Epithelial cell of esophagus (primary cell): Measurements from ENCODE around the gene IL2RA.

ENCODE experiments used
- DNase-seq: peaks from one replicate; pipeline ENCODE4 v3.0.0; 2010; ENCODE audit warnings: low read depth
- H3K4me3 ChIP-seq: 2 replicates; pipeline ENCODE4 v1.5.1; 2011; ENCODE audit warnings: mild to moderate bottlenecking, low read length, control low read depth
- CTCF ChIP-seq: IDR thresholded peaks from 2 replicates; pipeline ENCODE4 v1.5.1; 2011; ENCODE audit warnings: low read depth, mild to moderate bottlenecking, low read length, control low read depth, inconsistent platforms; ENCODE audit not compliant: insufficient read depth; ENCODE audit errors: missing control alignments

Gene IL2RA

DNA sequence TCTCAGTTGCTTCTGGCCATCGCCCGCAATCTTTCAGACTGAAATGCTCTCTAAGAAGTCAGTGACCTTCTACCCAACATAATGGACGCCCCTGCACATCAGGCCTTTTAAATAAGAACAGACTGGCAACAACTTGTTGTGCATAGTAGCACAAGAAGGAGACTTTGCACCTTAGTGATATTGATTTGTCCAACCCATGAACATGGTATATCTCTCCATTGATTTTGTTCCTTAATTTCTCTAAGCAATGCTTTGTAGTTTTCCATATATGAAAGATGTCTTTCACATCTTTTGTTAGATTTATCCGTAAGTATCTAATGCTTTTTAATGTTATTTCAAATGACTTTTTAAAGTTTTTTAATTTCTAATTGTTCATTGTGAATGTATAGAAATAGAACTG, 89.1 kb downstream of the IL2RA start:
- no peak overlapping the region for H3K4me3 ChIP-seq
- TF ChIP-seq CTCF: no peak
- no peak for DNase-seq

GRCh38 chr10:5971886-5972285, 90.3 kb downstream of the IL2RA start:
- H3K4me3 ChIP-seq: no peak overlapping the region
- TF ChIP-seq CTCF: no peak
- DNase-seq: no peak

- H3K4me3 ChIP-seq: no peak overlapping the region
- no peak for TF ChIP-seq CTCF
- DNase-seq: peak; percentile 78
Observed at GRCh38 chr10:5971315-5971832, 90.8 kb downstream of the IL2RA start.

DNA sequence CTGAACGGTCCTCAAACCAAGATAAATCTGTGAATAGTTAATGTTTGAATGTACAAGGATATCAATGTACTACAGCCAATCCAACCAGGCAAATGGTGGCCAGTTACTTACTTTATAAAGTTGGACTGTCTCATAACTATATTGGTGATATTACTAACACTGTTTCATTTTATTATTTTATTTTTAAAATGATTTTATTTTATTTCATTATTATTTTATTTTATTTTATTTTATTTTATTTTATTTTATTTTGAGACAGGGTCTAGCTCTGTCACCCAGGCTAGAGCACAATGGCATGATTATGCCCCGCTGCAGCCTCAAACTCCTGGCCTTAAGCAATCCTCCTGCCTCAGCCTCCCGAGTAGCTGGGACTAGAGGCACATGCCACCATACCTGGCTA, 91.6 kb downstream of the IL2RA start:
- H3K4me3 ChIP-seq: no peak overlapping the region
- TF ChIP-seq CTCF: no peak
- no peak for DNase-seq

DNA sequence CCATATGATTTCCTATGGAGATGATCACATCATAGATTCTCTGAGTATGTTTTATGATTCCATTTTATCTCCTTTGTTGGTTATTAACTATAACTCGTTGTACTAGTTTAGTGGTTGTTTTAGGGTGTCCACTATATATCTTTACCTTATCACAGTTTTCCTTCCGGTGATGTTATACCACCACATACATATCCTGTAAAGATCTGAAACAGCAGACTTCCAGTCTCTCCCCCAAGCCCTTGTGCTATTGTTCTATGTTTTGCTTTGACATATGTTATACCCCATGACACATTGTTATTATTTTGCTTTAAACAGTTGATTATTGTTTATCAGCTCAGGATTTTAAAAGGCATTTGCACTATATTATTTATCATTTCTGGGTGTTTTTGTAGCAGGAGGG, 92.1 kb downstream of the IL2RA start:
- no peak for DNase-seq
- no peak for TF ChIP-seq CTCF
- no peak overlapping the region for H3K4me3 ChIP-seq

DNA sequence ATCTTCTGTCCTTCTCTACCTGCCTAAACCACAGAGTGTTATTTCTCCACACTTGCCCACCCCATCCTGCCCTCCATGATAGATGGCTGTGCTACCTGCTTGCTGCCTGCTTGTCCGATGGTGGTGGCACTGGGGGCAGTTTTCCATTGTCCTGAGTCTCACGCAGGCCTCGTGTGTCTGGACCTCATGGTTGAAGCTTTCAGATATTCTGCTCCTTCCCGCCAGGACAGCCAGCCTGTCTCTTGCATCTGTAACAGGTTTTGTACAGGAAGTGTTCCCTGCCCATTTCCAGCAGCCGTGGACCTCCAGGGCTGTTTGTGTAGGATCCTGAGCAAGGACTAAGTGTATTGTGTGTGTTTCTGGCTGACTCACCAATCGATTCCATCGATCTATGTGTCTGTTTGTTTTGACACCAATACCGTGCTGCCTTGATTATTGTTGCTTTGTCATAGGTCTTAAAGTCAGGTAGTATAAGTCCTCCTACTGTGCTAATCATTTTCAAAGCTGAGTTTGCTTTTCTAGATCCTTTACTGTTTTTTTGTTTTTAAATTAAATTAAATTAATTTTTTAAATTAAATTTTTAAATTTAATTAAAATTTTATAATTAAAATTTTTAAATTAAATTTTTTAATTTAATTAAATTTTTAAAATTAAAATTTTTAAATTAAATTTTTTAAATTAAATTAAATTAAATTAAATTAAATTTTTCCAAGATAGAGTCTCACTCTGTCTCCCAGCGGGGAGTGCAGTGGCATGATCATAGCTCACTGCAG, 93.3 kb downstream of the IL2RA start:
- no peak for TF ChIP-seq CTCF
- no peak overlapping the region for H3K4me3 ChIP-seq
- no peak for DNase-seq
